Measurements from ENCODE around the gene MAPK4.

Gene MAPK4

DNA sequence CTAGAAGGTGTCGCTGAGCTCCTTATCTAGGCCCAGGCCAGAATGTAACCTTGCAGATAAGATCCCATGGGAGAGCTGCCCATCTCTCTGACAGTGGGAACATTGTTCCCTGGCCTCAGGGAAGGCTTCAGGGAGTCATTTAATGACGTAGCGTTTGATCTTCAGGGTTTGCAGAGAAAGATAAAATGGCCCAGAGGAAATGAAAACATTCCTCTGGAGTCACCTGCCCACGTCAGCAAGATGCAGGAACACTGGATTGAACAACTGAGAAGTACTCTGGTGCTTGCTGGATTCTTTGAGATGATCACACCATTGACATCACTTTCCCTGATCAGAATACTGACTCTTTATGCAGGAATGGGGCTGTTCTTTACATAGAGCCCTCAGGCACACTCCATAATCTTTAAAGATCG, 51.6 kb downstream of the MAPK4 start:
- TF ChIP-seq GATA3 (IDR thresholded peaks at IDR 0.05; ENCODE audit: low read depth, low read length): no peak
- no peak for TF ChIP-seq GATA2 (IDR thresholded peaks at IDR 0.05; ENCODE audit: low read depth, low read length)

- TF ChIP-seq GATA3 (IDR thresholded peaks at IDR 0.05; ENCODE audit: low read depth, low read length) (no peak), GATA2 (IDR thresholded peaks at IDR 0.05; ENCODE audit: low read depth, low read length) (no peak)
These were observed 55.0 kb downstream of the MAPK4 start for GRCh38 chr18:50614838-50615237.

- TF ChIP-seq GATA2 (IDR thresholded peaks at IDR 0.05; ENCODE audit: low read depth, low read length): no peak
- no peak for TF ChIP-seq GATA3 (IDR thresholded peaks at IDR 0.05; ENCODE audit: low read depth, low read length)
These were observed 56.7 kb downstream of the MAPK4 start for GRCh38 chr18:50616484-50617048.

- TF ChIP-seq GATA2 (IDR thresholded peaks at IDR 0.05; ENCODE audit: low read depth, low read length): no peak
- no peak for TF ChIP-seq GATA3 (IDR thresholded peaks at IDR 0.05; ENCODE audit: low read depth, low read length)
These were observed 60.0 kb downstream of the MAPK4 start for GRCh38 chr18:50619861-50620275.

- peak; percentile 87 for TF ChIP-seq GATA3 (IDR thresholded peaks at IDR 0.05; ENCODE audit: low read depth, low read length)
- peak; percentile 79; the same call in 1 of the 2 replicates for TF ChIP-seq GATA2 (IDR thresholded peaks at IDR 0.05; ENCODE audit: low read depth, low read length)
These were observed 60.4 kb downstream of the MAPK4 start for GRCh38 chr18:50620319-50620718.

DNA sequence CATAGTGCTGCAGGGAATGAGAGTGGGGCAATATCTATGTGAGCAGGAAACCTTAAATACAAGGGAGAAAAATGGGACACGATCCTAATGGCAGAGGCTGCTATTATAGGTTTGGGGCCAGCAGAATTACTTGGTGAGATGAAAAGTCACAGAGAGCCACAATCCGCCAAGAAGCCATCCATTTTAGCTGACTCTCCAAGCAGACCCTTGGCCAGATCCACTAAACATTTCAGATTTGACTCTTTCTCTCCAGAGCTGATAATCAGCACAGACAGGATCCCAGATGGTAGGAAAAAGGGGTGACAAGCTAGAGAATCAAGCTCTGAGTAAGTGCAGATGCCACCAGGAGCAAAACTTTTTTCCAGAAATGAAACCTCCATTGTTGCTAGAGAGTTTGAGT, 61.5 kb downstream of the MAPK4 start:
- TF ChIP-seq GATA3 (IDR thresholded peaks at IDR 0.05; ENCODE audit: low read depth, low read length) (no peak), GATA2 (IDR thresholded peaks at IDR 0.05; ENCODE audit: low read depth, low read length) (no peak)

DNA sequence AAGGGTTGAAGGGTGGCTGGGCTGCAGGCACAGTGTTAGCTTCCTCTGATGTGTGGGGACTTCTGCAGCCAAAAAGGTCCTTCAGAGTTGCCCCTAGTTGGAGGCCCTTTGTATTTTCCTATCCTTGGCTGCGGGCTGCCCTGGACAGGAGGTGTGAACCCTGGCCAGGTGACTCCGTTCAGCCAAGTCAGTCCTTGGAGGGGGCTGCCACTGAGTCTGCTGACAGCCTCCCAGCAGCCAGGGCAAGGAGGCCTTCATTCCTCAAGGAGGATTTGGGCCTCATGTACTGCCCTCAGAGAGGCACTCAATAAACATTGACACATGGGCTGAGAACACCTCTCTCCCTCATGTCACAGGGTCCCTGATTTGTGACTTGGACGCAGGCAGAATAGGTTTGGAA, 62.4 kb downstream of the MAPK4 start:
- TF ChIP-seq GATA3 (IDR thresholded peaks at IDR 0.05; ENCODE audit: low read depth, low read length): no peak
- TF ChIP-seq GATA2 (IDR thresholded peaks at IDR 0.05; ENCODE audit: low read depth, low read length): no peak

- 0 out of 2 replicates have a peak, but pooled peaks have one; percentile 21 for TF ChIP-seq GATA3 (IDR thresholded peaks at IDR 0.05; ENCODE audit: low read depth, low read length)
- TF ChIP-seq GATA2 (IDR thresholded peaks at IDR 0.05; ENCODE audit: low read depth, low read length): no peak
These were observed 63.0 kb downstream of the MAPK4 start for GRCh38 chr18:50622865-50623393.

- TF ChIP-seq GATA3 (IDR thresholded peaks at IDR 0.05; ENCODE audit: low read depth, low read length) (no peak), GATA2 (IDR thresholded peaks at IDR 0.05; ENCODE audit: low read depth, low read length) (no peak)
These were observed 63.9 kb downstream of the MAPK4 start for GRCh38 chr18:50623694-50624352.

- TF ChIP-seq GATA2 (IDR thresholded peaks at IDR 0.05; ENCODE audit: low read depth, low read length) (no peak), GATA3 (IDR thresholded peaks at IDR 0.05; ENCODE audit: low read depth, low read length) (no peak)
These were observed 65.1 kb downstream of the MAPK4 start for GRCh38 chr18:50624981-50625380.

DNA sequence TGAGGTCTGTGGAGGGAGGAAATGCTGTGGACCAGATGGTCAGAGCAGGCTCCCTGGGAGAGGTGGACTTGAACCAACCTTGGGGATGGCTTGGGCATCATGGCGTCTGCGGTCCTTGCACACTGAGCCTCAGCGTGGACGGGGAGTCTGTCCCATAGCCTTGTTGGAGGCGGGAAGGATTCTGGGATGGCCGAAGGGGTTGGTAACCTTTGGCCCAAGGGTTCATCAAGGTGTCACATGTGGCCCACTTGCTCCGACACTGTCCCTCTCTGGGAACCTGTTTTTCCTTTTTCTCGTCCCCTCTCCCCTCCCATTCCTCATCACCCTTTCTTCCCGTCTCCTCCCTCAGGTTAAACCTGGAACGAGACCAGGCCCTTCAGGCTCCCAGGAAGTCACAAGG, 66.4 kb downstream of the MAPK4 start:
- TF ChIP-seq GATA2 (IDR thresholded peaks at IDR 0.05; ENCODE audit: low read depth, low read length) (no peak), GATA3 (IDR thresholded peaks at IDR 0.05; ENCODE audit: low read depth, low read length) (no peak)

- TF ChIP-seq GATA3 (IDR thresholded peaks at IDR 0.05; ENCODE audit: low read depth, low read length): no peak
- no peak for TF ChIP-seq GATA2 (IDR thresholded peaks at IDR 0.05; ENCODE audit: low read depth, low read length)
These were observed 68.0 kb downstream of the MAPK4 start for GRCh38 chr18:50627594-50628532.

- TF ChIP-seq GATA3 (IDR thresholded peaks at IDR 0.05; ENCODE audit: low read depth, low read length) (no peak), GATA2 (IDR thresholded peaks at IDR 0.05; ENCODE audit: low read depth, low read length) (no peak)
These were observed 68.6 kb downstream of the MAPK4 start for GRCh38 chr18:50628533-50628905.

DNA sequence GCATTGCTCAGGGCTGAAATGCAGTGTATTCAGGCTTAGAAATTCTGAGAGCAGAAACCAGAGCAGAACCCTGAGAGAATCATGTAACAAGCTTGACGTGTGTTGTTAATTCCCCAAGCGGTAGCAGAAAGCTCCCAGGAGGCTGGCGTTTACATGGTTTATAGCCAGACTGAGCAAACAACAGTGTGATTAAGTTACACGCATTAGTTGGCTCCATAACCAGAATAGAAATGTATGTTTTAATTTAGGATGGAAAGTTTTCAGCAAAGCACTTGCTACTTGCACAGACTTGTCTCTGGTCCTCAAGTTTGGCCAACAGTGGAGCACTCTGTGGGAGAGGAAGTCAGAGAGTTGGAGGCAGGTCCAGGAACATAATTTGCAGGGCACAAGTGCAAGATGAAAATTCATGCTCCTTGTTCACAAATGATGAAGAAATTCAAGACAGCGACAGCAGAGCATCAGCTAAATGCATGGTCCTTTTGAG, 69.3 kb downstream of the MAPK4 start:
- TF ChIP-seq GATA3 (IDR thresholded peaks at IDR 0.05; ENCODE audit: low read depth, low read length) (no peak), GATA2 (IDR thresholded peaks at IDR 0.05; ENCODE audit: low read depth, low read length) (no peak)

Measured in SH-SY5Y (cell line).